HL-60 (cell line): ENCODE data around the gene LCE2A.

Source experiments
- DNase-seq, 2 experiments: peaks; one replicate each; pipeline ENCODE4 v3.0.0-alpha.2; 2010 to 2020; ENCODE audit warnings: low read depth in 1 of 2, low spot score in 1 of 2
- H3K27ac ChIP-seq: fragments of 250-450 bp; sonication (Bioruptor Pico); replicated peaks from 2 replicates; pipeline ENCODE4 v1.5.1; 2020; ENCODE audit warnings: mild to moderate bottlenecking, moderate library complexity
- H3K27me3 ChIP-seq: fragments of 250-450 bp; sonication (Bioruptor Pico); 2 replicates; pipeline ENCODE4 v1.5.1; 2021; ENCODE audit warnings: mild to moderate bottlenecking, moderate library complexity; ENCODE audit not compliant: insufficient read depth, poor library complexity, severe bottlenecking
- H3K4me3 ChIP-seq: replicated peaks from 2 replicates; pipeline ENCODE4 v1.5.1; 2011; ENCODE audit warnings: mild to moderate bottlenecking, control low read depth, low read length; ENCODE audit not compliant: insufficient read depth
- CTCF ChIP-seq: IDR thresholded peaks from one replicate; pipeline ENCODE4 v1.5.1; 2011; ENCODE audit warnings: low read length, control low read depth, inconsistent platforms; ENCODE audit not compliant: insufficient read depth
- GABPA ChIP-seq: IDR thresholded peaks from 2 replicates; pipeline ENCODE4 v1.6.1; 2012; ENCODE audit warnings: low read depth
- POLR2AphosphoS5 ChIP-seq: IDR thresholded peaks from 2 replicates; pipeline ENCODE4 v1.6.1; 2012; ENCODE audit warnings: low read depth
- SPI1 ChIP-seq: IDR thresholded peaks from 2 replicates; pipeline ENCODE4 v1.6.1; 2012; ENCODE audit warnings: low read depth, mild to moderate bottlenecking, borderline replicate concordance
- TF ChIP-seq, protein P1 (sequence below): IDR thresholded peaks from 2 replicates; pipeline ENCODE4 v1.6.1; 2012; ENCODE audit warnings: low read depth; ENCODE audit not compliant: insufficient replicate concordance

LCE2A gene

GRCh38 chr1:152747831-152748230, 49.7 kb downstream of the LCE2A start:
- Histone ChIP-seq H3K27ac (no peak overlapping the region), H3K27me3 (no peaks in the 10 kb centered on the region)
- TF ChIP-seq, protein P1, sequence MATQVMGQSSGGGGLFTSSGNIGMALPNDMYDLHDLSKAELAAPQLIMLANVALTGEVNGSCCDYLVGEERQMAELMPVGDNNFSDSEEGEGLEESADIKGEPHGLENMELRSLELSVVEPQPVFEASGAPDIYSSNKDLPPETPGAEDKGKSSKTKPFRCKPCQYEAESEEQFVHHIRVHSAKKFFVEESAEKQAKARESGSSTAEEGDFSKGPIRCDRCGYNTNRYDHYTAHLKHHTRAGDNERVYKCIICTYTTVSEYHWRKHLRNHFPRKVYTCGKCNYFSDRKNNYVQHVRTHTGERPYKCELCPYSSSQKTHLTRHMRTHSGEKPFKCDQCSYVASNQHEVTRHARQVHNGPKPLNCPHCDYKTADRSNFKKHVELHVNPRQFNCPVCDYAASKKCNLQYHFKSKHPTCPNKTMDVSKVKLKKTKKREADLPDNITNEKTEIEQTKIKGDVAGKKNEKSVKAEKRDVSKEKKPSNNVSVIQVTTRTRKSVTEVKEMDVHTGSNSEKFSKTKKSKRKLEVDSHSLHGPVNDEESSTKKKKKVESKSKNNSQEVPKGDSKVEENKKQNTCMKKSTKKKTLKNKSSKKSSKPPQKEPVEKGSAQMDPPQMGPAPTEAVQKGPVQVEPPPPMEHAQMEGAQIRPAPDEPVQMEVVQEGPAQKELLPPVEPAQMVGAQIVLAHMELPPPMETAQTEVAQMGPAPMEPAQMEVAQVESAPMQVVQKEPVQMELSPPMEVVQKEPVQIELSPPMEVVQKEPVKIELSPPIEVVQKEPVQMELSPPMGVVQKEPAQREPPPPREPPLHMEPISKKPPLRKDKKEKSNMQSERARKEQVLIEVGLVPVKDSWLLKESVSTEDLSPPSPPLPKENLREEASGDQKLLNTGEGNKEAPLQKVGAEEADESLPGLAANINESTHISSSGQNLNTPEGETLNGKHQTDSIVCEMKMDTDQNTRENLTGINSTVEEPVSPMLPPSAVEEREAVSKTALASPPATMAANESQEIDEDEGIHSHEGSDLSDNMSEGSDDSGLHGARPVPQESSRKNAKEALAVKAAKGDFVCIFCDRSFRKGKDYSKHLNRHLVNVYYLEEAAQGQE = no peak
- TF ChIP-seq CTCF = no peak
- TF ChIP-seq POLR2AphosphoS5 = no peak
- TF ChIP-seq GABPA = no peak
- TF ChIP-seq SPI1 = no peak

More at GRCh38 chr1:152747831-152748230, 49.7 kb downstream of the LCE2A start:
- H3K4me3 ChIP-seq = no peak overlapping the region
- DNase-seq = no peak
